IgD-negative memory B cell (primary cell): ENCODE data around the gene NKX2-3. TPM values are rescaled to one million over a fixed set of nuclear protein-coding genes. Genes with fewer than 3 reads are reported as not detected.
A peak's percentile ranks its signal among the peaks of the same experiment; 100 is the strongest.

Experiments
- H3K27ac Mint-ChIP-seq, 3 donors: one replicate each; pipeline ENCODE4 v1.8.0; 2020 to 2022; ENCODE audit warnings: mild to moderate bottlenecking in 3 of 3, mixed read lengths in 3 of 3, moderate library complexity in 1 of 3
- H3K27me3 Mint-ChIP-seq: one replicate; pipeline ENCODE4 v1.8.0; 2021; ENCODE audit warnings: mixed read lengths
- H3K36me3 Mint-ChIP-seq: one replicate; pipeline ENCODE4 v1.8.0; 2020; ENCODE audit warnings: mild to moderate bottlenecking, mixed read lengths
- H3K4me1 Mint-ChIP-seq, 3 donors: one replicate each; pipeline ENCODE4 v1.8.0; 2020 to 2022; ENCODE audit warnings: mixed read lengths in 3 of 3, mild to moderate bottlenecking in 1 of 3
- H3K4me3 Mint-ChIP-seq, 4 donors: one replicate each; pipeline ENCODE4 v1.8.0; 2020 to 2022; ENCODE audit warnings: mild to moderate bottlenecking in 4 of 4, mixed read lengths in 4 of 4, moderate library complexity in 3 of 4
- H3K9me3 Mint-ChIP-seq, 3 donors: one replicate each; pipeline ENCODE4 v1.8.0; 2020 to 2021; ENCODE audit warnings: mixed read lengths in 3 of 3, mild to moderate bottlenecking in 1 of 3
- polyA plus RNA-seq: library from polyadenylated mRNA; unstranded; fragments of 300-500 nt; fragmentation: Illumina TruSeq; gene quantifications from one replicate; pipeline ENCODE4 v1.2.3, GENCODE V29; 2021

The NKX2-3 gene
- polyA plus RNA-seq, 1 donor from 2014 or later: not detected

- peaks cover 80% of the 10 kb centered on the region for H3K27me3 Mint-ChIP-seq
- H3K36me3 Mint-ChIP-seq: no peaks in the 10 kb centered on the region
- H3K27ac Mint-ChIP-seq: peak overlapping the region; percentile 76 to 88 (median 78)
- peak overlapping the region; percentile 41 to 74 (median 66) for H3K4me3 Mint-ChIP-seq
- H3K9me3 Mint-ChIP-seq: peaks cover 0 to 9% (median 7%) of the 10 kb centered on the region in 3 donors
- peaks cover 17 to 40% (median 35%) of the 10 kb centered on the region in 3 donors for H3K4me1 Mint-ChIP-seq
Observed at GRCh38 chr10:99531696-99532593, 797 bp upstream of the NKX2-3 start.

GRCh38 chr10:99533496-99534449 lies 1.0 kb downstream of the NKX2-3 start:
- Mint-ChIP-seq H3K27me3 (peaks cover 80% of the 10 kb centered on the region), H3K4me1 (peaks cover 19 to 40% (median 40%) of the 10 kb centered on the region in 3 donors), H3K36me3 (no peaks in the 10 kb centered on the region), H3K4me3 (peak overlapping the region; percentile 64 to 91 (median 78)), H3K27ac (peak overlapping the region; percentile 79 to 88 (median 81)), H3K9me3 (peaks cover 0 to 14% (median 7%) of the 10 kb centered on the region in 3 donors)

GRCh38 chr10:99534450-99534938 lies 1.8 kb downstream of the NKX2-3 start:
- Mint-ChIP-seq H3K4me1 (peaks cover 19 to 38% (median 33%) of the 10 kb centered on the region in 3 donors), H3K36me3 (no peaks in the 10 kb centered on the region), H3K9me3 (peaks cover 0 to 14% (median 7%) of the 10 kb centered on the region in 3 donors), H3K27ac (peak overlapping the region; percentile 79 to 88 (median 81)), H3K4me3 (peak overlapping the region; percentile 36 to 91 (median 78)), H3K27me3 (peaks cover 80% of the 10 kb centered on the region)

DNA sequence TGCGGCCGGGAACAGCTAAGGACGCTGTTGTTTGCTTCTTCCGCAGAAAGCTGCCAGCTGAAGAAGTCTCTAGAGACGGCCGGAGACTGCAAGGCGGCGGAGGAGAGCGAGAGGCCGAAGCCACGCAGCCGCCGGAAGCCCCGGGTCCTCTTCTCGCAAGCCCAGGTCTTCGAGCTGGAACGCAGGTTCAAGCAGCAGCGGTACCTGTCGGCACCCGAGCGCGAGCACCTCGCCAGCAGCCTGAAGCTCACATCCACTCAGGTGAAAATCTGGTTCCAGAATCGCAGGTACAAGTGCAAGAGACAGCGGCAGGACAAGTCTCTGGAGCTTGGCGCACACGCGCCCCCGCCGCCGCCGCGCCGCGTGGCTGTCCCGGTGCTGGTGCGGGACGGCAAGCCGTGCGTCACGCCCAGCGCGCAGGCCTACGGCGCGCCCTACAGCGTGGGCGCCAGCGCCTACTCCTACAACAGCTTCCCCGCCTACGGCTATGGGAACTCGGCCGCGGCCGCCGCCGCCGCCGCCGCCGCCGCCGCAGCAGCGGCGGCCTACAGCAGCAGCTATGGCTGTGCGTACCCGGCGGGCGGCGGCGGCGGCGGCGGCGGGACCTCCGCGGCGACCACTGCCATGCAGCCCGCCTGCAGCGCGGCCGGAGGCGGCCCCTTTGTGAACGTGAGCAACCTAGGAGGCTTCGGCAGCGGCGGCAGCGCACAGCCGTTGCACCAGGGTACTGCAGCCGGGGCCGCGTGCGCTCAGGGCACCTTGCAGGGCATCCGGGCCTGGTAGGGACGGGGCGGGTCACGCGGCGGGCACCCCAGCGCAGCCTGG lies 2.4 kb downstream of the NKX2-3 start:
- H3K4me1 Mint-ChIP-seq: peaks cover 19 to 37% (median 35%) of the 10 kb centered on the region in 3 donors
- peaks cover 0 to 14% (median 7%) of the 10 kb centered on the region in 3 donors for H3K9me3 Mint-ChIP-seq
- H3K27me3 Mint-ChIP-seq: peaks cover 79% of the 10 kb centered on the region
- H3K4me3 Mint-ChIP-seq: peak overlapping the region; percentile 36 to 91 (median 78)
- H3K36me3 Mint-ChIP-seq: peaks cover 1% of the 10 kb centered on the region
- H3K27ac Mint-ChIP-seq: peak overlapping the region in 2 of 3 donors; percentile 79 to 88

DNA sequence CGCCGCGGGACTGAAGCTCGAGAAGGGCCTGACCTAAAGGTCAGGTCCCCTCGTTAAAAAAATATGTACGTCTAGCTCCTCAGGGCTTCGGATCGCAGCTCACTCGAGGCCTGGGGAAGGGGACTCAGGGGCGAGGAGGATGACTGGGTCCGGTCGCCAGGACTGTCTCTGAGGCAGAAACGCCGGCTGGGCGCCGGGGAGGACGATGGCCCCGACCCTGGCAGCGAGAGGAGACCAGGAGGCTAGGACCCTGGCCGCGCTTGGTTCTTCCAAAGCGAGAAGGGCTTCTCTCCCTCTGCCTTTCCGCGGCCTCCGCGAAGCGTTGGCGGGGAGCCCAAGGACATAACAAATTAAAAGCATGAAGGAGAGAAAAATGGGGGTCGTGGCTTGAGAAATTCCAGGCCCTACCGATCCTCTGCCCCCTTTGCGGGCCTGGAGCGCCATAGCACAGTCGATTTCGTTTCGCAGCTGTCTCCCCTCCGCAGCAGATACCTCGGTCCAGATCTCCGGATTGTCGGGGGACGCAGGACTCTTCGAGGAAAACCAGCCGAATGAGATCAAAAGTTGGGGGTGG lies 3.1 kb downstream of the NKX2-3 start:
- H3K27ac Mint-ChIP-seq: peak overlapping the region in 2 of 3 donors; percentile 8 to 88
- H3K36me3 Mint-ChIP-seq: peaks cover 1% of the 10 kb centered on the region
- H3K27me3 Mint-ChIP-seq: peaks cover 78% of the 10 kb centered on the region
- peaks cover 19 to 31% (median 30%) of the 10 kb centered on the region in 3 donors for H3K4me1 Mint-ChIP-seq
- H3K9me3 Mint-ChIP-seq: peaks cover 0 to 10% (median 7%) of the 10 kb centered on the region in 3 donors
- peak overlapping the region; percentile 44 to 85 (median 64) for H3K4me3 Mint-ChIP-seq

GRCh38 chr10:99536338-99537085 lies 3.8 kb downstream of the NKX2-3 start:
- peaks cover 0 to 10% (median 7%) of the 10 kb centered on the region in 3 donors for H3K9me3 Mint-ChIP-seq
- peaks cover 1% of the 10 kb centered on the region for H3K36me3 Mint-ChIP-seq
- peaks cover 24 to 31% (median 30%) of the 10 kb centered on the region in 3 donors for H3K4me1 Mint-ChIP-seq
- H3K4me3 Mint-ChIP-seq: peak overlapping the region; percentile 44 to 85 (median 64)
- peaks cover 76% of the 10 kb centered on the region for H3K27me3 Mint-ChIP-seq
- peak overlapping the region in 2 of 3 donors; percentile 8 to 26 for H3K27ac Mint-ChIP-seq

DNA sequence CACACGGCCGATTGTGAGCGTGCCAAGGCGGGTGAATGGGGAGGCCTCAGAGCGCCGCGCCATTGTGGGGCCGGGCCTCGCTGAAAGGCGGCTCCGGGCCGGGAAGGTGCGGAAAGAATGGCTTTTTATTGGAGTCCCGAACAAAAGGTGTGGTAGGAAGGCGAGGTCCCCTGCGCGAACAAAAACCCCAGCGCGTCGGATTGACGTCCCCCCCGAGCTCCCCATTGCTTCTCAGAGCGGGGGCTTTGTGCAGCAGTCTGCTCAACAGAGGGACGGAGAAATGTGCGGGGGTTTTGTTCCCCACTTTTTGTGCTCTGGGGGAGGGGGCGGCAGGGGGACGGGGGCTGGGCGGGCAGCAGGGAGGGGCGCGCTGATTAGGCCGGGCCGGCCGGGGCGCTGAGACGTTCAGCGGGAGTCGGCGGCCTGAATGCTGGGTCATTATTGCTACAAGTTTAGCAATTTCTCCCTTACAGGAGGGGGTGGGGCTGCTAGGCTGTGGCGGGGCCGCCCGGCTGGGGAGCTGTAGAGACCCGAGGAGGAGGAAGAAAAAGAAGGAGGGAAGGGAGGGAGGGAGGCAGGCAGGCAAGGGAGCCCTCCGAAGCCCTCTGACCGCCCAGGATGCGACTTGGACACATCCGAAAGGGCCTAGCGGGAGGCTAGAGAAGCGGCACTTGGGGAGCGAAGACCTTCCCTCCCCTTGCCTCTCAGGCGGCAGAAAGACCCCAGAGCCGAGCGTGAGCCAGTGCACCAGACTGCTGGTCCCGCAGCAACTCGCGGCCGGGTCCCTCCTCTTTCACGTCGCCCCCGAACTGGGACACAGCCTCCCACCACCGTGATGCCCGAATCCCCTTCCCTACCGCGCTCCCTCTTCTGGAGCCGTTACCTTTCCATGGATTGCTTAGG lies 4.6 kb downstream of the NKX2-3 start:
- H3K27me3 Mint-ChIP-seq: peaks cover 71% of the 10 kb centered on the region
- peaks cover 24 to 25% (median 24%) of the 10 kb centered on the region in 3 donors for H3K4me1 Mint-ChIP-seq
- peaks cover 1% of the 10 kb centered on the region for H3K36me3 Mint-ChIP-seq
- H3K27ac Mint-ChIP-seq: peak overlapping the region in 2 of 3 donors; percentile 16 to 22
- peak overlapping the region in 1 of 4 donors; percentile 74 for H3K4me3 Mint-ChIP-seq
- H3K9me3 Mint-ChIP-seq: peaks cover 0 to 5% (median 4%) of the 10 kb centered on the region in 3 donors

DNA sequence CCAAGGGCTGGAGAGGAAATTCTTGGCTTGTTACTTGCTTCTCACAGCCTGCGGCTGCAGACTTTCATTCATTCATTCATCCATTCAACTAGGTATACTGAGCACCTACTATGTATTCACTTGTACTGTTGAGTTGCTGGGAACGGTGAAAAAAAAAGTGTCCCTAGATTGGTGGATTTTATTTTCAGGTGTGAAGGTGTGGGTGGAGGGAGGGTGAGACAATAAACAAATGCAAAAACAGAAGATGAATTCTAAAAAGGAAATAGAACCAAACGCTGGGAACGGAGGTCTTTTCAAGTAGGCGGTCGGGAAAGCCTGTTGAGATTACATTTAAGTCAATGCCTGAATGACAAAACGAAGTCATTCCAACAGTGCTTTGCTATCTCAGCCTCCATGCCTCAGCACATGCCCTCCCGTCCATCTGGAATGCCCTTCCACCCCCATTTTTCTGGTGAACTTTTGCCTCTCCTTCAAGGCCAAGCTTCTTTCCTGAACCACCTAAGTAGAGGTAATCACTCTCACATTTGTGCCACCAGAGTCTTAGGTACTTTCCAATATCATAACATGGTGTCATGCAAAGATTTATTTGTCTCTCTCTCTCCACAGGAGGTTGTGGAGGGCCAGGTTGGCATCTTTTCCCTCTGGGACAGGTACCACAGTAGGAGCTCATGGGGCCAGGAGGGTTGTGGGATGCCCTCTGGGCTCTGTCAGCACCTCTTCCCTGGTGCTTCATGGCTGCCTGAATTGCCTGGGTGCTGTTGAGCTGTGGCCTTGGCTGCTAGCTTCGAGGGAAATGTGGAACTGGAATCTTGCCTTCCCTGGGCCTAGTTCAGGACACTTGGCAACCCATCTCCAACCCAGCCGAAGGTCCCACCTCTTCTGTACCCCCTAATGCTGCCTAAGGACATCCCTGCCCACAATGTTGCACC lies 5.5 kb downstream of the NKX2-3 start:
- H3K9me3 Mint-ChIP-seq: peaks cover 0 to 5% (median 4%) of the 10 kb centered on the region in 3 donors
- H3K36me3 Mint-ChIP-seq: peaks cover 1% of the 10 kb centered on the region
- peak overlapping the region in 1 of 3 donors; percentile 22 for H3K27ac Mint-ChIP-seq
- H3K27me3 Mint-ChIP-seq: peaks cover 69% of the 10 kb centered on the region
- peak overlapping the region in 2 of 4 donors; percentile 24 to 38 for H3K4me3 Mint-ChIP-seq
- peaks cover 16 to 22% (median 18%) of the 10 kb centered on the region in 3 donors for H3K4me1 Mint-ChIP-seq

DNA sequence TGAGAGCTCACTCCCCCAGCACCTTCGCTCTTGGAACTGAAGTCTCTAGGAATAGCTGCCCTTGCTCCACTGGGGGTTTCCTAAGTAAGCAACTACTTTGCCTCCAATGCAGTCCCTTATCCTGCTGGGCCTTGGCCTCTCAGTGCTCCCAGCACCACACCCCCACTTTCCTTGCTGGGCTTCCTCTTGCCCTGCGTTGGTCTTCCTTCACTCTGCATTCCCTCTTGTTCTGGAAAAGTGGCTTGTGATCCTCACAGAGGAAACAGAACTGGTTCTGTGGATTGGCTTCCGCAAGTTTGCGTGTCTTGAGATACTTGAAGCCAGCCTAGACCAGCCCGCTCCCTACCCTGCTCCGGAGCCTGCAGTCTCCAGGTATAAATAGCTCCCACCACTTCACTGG lies 6.4 kb downstream of the NKX2-3 start:
- Mint-ChIP-seq H3K4me3 (peak overlapping the region in 3 of 4 donors; percentile 24 to 43 (median 38)), H3K4me1 (peaks cover 14 to 22% (median 18%) of the 10 kb centered on the region in 3 donors), H3K9me3 (peaks cover 0 to 5% (median 4%) of the 10 kb centered on the region in 3 donors), H3K36me3 (peaks cover 1% of the 10 kb centered on the region), H3K27me3 (peaks cover 67% of the 10 kb centered on the region), H3K27ac (peak overlapping the region in 1 of 3 donors; percentile 22)

GRCh38 chr10:99539820-99540219 lies 7.1 kb downstream of the NKX2-3 start:
- Mint-ChIP-seq H3K27me3 (peaks cover 67% of the 10 kb centered on the region), H3K4me1 (peaks cover 7 to 18% (median 15%) of the 10 kb centered on the region in 3 donors), H3K36me3 (peaks cover 1% of the 10 kb centered on the region), H3K4me3 (peak overlapping the region in 3 of 4 donors; percentile 17 to 43 (median 35)), H3K9me3 (peaks cover 0 to 5% (median 4%) of the 10 kb centered on the region in 3 donors), H3K27ac (peak overlapping the region in 1 of 3 donors; percentile 22)

DNA sequence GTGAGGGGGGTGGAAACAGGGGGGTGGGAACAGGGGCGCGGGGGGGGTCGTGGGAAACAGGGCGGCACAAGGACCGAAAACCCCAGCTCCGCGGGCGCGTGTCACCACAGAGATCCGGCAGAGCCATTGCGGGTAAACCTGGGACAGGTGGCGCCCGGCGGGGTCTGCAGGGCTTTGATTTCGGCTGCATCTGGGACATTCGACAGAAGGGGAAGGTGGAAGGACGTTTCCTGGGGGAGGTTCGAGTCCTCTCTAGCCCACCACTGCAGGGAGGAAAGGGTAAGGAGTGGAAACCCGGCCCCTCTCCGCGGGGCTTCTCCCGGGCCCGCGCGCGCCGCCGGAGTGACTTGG lies 7.5 kb downstream of the NKX2-3 start:
- Mint-ChIP-seq H3K4me1 (peaks cover 6 to 18% (median 15%) of the 10 kb centered on the region in 3 donors), H3K4me3 (peak overlapping the region in 2 of 4 donors; percentile 60 to 80), H3K9me3 (peaks cover 0 to 5% (median 4%) of the 10 kb centered on the region in 3 donors), H3K27me3 (peaks cover 69% of the 10 kb centered on the region), H3K27ac (no peak overlapping the region), H3K36me3 (peaks cover 1% of the 10 kb centered on the region)
